ENCODE data around the gene KLC1. TPM values are rescaled to one million over a fixed set of nuclear protein-coding genes. Genes with fewer than 3 reads are reported as not detected.

The KLC1 gene
- total RNA-seq, 2 donors from 2014 or later: 78.1 to 112 TPM

GRCh38 chr14:103739466-103739792, 110.4 kb downstream of the KLC1 start:
- H3K9me3 ChIP-seq: no peaks in the 10 kb centered on the region
- no peak overlapping the region for H3K9ac ChIP-seq (ENCODE audit: low read depth in 2 of 2, low read length in 2 of 2)
- no peak for DNase-seq
- intact Hi-C loops (cut with DNase I): no loop called here
- H3K4me3 ChIP-seq: no peak overlapping the region
- no peak overlapping the region for H3K27ac ChIP-seq
- H3K27me3 ChIP-seq: no peaks in the 10 kb centered on the region
- H3K36me3 ChIP-seq: peaks cover 4% of the 10 kb centered on the region
- no peak for TF ChIP-seq CTCF (IDR thresholded peaks at IDR 0.05)
- H3K4me1 ChIP-seq: no peaks in the 10 kb centered on the region

DNA sequence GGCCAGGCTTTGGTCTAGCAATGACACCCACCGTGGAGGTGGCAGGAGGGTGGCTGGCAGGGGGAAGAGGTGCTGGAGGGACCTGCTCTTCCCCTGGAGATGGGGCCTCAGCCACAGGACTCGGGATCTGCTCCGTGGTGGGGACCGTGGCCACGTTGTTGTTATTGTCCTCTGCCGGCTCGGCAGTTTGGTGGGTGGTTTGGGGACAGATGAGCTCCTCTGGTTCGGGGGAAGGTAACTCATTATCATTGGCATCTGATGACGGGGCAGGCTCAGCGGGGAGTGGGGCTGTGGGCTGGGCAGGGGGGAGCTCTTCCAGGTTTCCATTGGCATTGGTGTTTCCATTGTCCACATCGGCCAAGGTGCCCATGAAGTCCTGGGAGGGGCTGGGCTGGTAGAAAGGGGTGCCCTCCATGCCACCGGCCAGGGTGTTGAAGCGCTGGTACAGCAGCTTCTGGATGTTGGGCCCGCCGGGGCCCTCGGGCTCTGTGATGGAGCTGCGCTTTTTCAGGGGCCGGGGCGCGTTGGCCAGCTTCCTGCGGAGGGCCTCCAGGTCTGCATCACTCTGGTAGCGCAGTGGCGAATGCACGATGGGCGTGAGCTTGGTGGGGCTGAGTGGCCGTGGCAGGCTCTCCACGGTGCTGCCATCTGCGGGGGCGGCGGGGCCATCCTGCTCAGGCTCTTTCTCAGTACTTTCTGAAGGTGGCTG, 110.9 kb downstream of the KLC1 start:
- no peak for DNase-seq
- no peaks in the 10 kb centered on the region for H3K27me3 ChIP-seq
- intact Hi-C loops (cut with DNase I): no loop called here
- no peaks in the 10 kb centered on the region for H3K4me1 ChIP-seq
- H3K4me3 ChIP-seq: no peak overlapping the region
- no peaks in the 10 kb centered on the region for H3K9me3 ChIP-seq
- no peak overlapping the region for H3K27ac ChIP-seq
- TF ChIP-seq CTCF (IDR thresholded peaks at IDR 0.05): no peak
- peaks cover 4% of the 10 kb centered on the region for H3K36me3 ChIP-seq
- no peak overlapping the region for H3K9ac ChIP-seq (ENCODE audit: low read depth in 2 of 2, low read length in 2 of 2)

DNA sequence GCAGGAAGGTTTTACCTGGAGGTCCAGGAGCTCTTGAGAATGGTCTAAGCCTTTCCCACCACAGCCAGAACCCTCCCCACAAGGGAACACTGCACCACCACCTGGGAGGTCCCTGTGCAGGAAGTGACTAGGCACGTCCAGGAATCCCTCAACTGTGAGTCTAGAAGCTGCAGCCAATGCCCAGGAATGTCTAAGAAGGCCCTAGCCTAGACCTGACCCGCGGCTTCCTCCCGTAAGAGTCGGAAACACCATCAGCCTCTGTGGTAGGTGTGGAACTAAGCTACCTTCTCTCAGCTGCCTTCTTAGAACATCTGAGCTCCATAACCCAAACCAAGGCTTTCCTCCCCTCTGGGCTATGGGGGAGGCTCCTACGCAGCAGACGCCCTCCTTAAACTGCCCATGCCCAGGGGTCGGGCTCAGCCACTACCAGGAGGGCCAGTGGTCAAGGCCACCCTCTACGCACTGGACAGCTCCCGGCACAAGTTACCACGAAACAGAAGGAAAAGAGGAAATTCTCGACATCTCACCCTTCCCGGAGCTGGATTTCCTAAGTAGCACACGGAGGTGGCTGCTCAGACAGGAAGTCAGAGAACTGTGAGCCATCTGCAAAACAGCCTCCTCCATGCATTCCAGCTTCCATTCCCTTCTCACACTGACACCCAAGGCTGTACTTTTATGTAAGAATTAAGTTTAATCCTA, 112.1 kb downstream of the KLC1 start:
- TF ChIP-seq CTCF (IDR thresholded peaks at IDR 0.05): no peak
- no peaks in the 10 kb centered on the region for H3K4me1 ChIP-seq
- DNase-seq: no peak
- no peaks in the 10 kb centered on the region for H3K9me3 ChIP-seq
- intact Hi-C loops (cut with DNase I): no loop called here
- no peak overlapping the region for H3K9ac ChIP-seq (ENCODE audit: low read depth in 2 of 2, low read length in 2 of 2)
- peaks cover 4% of the 10 kb centered on the region for H3K36me3 ChIP-seq
- no peaks in the 10 kb centered on the region for H3K27me3 ChIP-seq
- no peak overlapping the region for H3K4me3 ChIP-seq
- no peak overlapping the region for H3K27ac ChIP-seq

DNA sequence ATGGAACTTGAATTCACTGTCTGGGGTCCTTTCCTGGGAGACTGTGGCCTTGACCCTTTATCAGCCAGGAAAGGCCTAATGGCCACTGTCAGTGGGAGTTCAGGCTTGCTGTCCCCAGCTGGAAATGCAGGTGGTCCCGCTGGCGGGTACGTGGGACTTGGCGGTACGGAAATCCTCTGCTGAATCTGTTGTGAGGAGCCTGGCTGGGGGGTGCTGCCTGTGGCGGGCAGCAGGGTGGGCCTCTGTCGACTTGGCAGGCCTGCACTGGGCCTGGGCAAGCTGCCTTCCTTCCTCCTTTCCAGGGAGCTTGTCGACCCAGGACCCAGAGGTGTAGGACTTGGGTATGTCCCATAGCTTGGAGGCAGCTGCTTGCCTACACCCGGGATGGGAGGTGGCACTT, 112.9 kb downstream of the KLC1 start:
- no peak overlapping the region for H3K9ac ChIP-seq (ENCODE audit: low read depth in 2 of 2, low read length in 2 of 2)
- peaks cover 4% of the 10 kb centered on the region for H3K36me3 ChIP-seq
- DNase-seq: no peak
- intact Hi-C loops (cut with DNase I): no loop called here
- no peak for TF ChIP-seq CTCF (IDR thresholded peaks at IDR 0.05)
- H3K4me3 ChIP-seq: no peak overlapping the region
- no peaks in the 10 kb centered on the region for H3K9me3 ChIP-seq
- no peaks in the 10 kb centered on the region for H3K4me1 ChIP-seq
- H3K27me3 ChIP-seq: no peaks in the 10 kb centered on the region
- no peak overlapping the region for H3K27ac ChIP-seq

DNA sequence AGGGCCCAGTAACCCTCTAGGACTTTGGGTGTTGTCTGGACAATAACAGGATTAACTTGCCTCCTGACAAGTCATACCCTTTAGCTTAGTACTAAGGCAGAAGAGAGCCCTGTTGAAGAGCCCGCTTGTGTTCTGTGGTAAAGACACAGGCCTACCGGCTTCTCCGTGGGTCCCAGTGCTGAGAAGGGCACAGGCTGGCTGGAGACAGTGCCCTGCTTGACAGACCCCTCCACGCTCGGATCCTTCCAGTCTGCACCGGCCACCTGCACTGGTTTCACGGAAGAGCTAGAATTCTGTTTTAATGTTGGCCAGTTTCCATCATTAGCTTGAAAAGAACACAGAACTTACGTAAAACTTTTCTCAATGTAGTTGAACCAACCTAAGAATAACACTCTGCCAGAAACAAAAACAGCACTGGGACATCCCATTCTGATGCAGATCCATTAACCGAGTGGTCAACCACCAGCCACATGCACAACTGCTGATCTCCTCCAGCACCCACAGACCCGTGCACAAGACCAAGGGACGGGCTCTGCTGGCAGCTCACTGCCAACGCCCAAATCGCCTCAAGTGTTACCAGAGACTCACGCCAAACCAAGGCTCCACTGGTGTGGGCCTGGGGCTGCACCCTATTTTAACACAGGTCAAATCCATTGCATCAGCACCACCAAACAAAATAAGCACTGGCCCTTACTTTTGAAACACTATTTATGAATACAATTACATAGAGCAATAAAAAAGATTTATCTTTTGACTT, 113.7 kb downstream of the KLC1 start:
- no peaks in the 10 kb centered on the region for H3K4me1 ChIP-seq
- no peaks in the 10 kb centered on the region for H3K27me3 ChIP-seq
- no peaks in the 10 kb centered on the region for H3K9me3 ChIP-seq
- DNase-seq: no peak
- intact Hi-C loops (cut with DNase I): no loop called here
- no peak for TF ChIP-seq CTCF (IDR thresholded peaks at IDR 0.05)
- H3K36me3 ChIP-seq: peaks cover under 1% of the 10 kb centered on the region
- no peak overlapping the region for H3K27ac ChIP-seq
- no peak overlapping the region for H3K4me3 ChIP-seq
- no peak overlapping the region for H3K9ac ChIP-seq (ENCODE audit: low read depth in 2 of 2, low read length in 2 of 2)

Measured in colonic mucosa (tissue), 4 donors.